ENCODE results near the gene FLNB.

Gene FLNB

GRCh38 chr3:58173669-58174398, 165.6 kb downstream of the FLNB start:
- H3K36me3 ChIP-seq (ENCODE audit: insufficient read depth, low read length) = no peaks in the 10 kb centered on the region
- H3K9me3 ChIP-seq (ENCODE audit: low read length) = no peaks in the 10 kb centered on the region
- no peaks in the 10 kb centered on the region for H3F3A ChIP-seq (ENCODE audit: insufficient read depth, low read length)
- no peak overlapping the region for H3K4me3 ChIP-seq (ENCODE audit: low read depth, low read length, poor library complexity, severe bottlenecking)
- no peaks in the 10 kb centered on the region for H3K9me2 ChIP-seq (ENCODE audit: low read depth, low read length)
- H2AFZ ChIP-seq (ENCODE audit: low read length) = no peak overlapping the region
- peaks cover 5% of the 10 kb centered on the region for H3K4me1 ChIP-seq (ENCODE audit: insufficient read depth, low read length, severe bottlenecking)
- no peaks in the 10 kb centered on the region for H4K20me1 ChIP-seq (ENCODE audit: insufficient read depth, low read length)
- H3K27ac ChIP-seq (ENCODE audit: low read depth, low read length, poor library complexity, severe bottlenecking) = no peak overlapping the region
- H3K27me3 ChIP-seq (ENCODE audit: insufficient read depth, low read length) = peaks cover 2% of the 10 kb centered on the region
- TF ChIP-seq, protein P1, sequence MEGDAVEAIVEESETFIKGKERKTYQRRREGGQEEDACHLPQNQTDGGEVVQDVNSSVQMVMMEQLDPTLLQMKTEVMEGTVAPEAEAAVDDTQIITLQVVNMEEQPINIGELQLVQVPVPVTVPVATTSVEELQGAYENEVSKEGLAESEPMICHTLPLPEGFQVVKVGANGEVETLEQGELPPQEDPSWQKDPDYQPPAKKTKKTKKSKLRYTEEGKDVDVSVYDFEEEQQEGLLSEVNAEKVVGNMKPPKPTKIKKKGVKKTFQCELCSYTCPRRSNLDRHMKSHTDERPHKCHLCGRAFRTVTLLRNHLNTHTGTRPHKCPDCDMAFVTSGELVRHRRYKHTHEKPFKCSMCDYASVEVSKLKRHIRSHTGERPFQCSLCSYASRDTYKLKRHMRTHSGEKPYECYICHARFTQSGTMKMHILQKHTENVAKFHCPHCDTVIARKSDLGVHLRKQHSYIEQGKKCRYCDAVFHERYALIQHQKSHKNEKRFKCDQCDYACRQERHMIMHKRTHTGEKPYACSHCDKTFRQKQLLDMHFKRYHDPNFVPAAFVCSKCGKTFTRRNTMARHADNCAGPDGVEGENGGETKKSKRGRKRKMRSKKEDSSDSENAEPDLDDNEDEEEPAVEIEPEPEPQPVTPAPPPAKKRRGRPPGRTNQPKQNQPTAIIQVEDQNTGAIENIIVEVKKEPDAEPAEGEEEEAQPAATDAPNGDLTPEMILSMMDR (IDR thresholded peaks at IDR 0.05; ENCODE audit: low read length) = peak; percentile 74
- TF ChIP-seq EZH2 (IDR thresholded peaks at IDR 0.05; ENCODE audit: borderline replicate concordance, low read length) = no peak
- H3K4me2 ChIP-seq (ENCODE audit: low read length) = no peak overlapping the region
- no peaks in the 10 kb centered on the region for H3K79me2 ChIP-seq (ENCODE audit: insufficient read depth, low read length)
- no peak overlapping the region for H3K9ac ChIP-seq (ENCODE audit: low read length)

DNA sequence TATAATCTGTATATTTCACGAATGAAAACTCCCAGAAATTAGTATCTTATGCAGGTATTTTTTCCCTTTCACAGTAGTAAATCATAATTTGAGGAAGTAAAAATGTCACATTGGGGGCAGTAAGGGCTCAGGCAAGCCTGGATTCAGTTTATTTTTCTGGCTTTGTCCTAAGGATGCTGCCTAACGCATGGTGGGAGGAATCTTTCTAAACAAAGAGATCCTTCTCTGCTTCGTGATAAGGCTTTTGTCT, 166.9 kb downstream of the FLNB start:
- H4K20me1 ChIP-seq (ENCODE audit: insufficient read depth, low read length) = no peaks in the 10 kb centered on the region
- no peak overlapping the region for H3K4me3 ChIP-seq (ENCODE audit: low read depth, low read length, poor library complexity, severe bottlenecking)
- H2AFZ ChIP-seq (ENCODE audit: low read length) = no peak overlapping the region
- H3K27me3 ChIP-seq (ENCODE audit: insufficient read depth, low read length) = peaks cover 4% of the 10 kb centered on the region
- no peaks in the 10 kb centered on the region for H3F3A ChIP-seq (ENCODE audit: insufficient read depth, low read length)
- H3K9me2 ChIP-seq (ENCODE audit: low read depth, low read length) = no peaks in the 10 kb centered on the region
- TF ChIP-seq, protein P1 (IDR thresholded peaks at IDR 0.05; ENCODE audit: low read length) = no peak
- TF ChIP-seq EZH2 (IDR thresholded peaks at IDR 0.05; ENCODE audit: borderline replicate concordance, low read length) = no peak
- H3K9me3 ChIP-seq (ENCODE audit: low read length) = no peaks in the 10 kb centered on the region
- H3K36me3 ChIP-seq (ENCODE audit: insufficient read depth, low read length) = no peaks in the 10 kb centered on the region
- no peak overlapping the region for H3K4me2 ChIP-seq (ENCODE audit: low read length)
- H3K4me1 ChIP-seq (ENCODE audit: insufficient read depth, low read length, severe bottlenecking) = peaks cover 5% of the 10 kb centered on the region
- H3K79me2 ChIP-seq (ENCODE audit: insufficient read depth, low read length) = no peaks in the 10 kb centered on the region
- no peak overlapping the region for H3K27ac ChIP-seq (ENCODE audit: low read depth, low read length, poor library complexity, severe bottlenecking)
- H3K9ac ChIP-seq (ENCODE audit: low read length) = no peak overlapping the region

DNA sequence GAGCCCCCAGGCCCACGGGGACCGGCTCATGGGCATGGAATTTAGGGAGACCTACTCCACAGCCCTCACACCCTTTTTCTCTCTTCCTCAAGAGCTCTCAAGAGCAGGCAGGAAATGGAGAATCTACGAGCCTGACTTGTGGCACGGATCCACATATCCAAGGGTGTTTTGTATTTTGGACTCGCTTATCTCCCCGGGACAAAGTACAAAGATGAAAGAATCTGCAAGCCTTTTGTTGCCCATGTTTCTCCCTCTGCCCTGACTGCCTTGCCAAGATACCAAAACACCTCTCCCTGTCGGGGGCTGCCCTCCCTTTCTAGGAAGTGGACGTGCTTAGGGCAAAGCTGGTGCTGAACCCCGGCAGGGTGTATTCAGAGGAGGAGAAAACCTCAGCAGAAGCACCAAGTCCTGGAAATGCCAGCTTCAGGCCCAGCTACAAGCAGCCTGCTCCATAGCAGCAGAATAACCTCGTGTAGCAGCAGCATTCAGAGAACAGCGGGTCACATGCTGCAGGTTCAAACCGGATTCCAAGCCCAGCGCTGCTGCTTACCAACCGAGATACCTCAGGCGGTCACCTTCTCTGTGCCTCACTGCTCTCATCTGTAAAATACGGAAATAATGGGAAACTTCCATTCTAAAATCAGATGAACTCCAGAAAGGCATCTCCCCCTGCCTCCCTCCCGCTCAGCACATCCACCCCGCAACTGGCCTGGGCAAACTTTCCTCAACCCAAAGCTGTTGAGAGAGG, 167.4 kb downstream of the FLNB start:
- Histone ChIP-seq H3F3A (ENCODE audit: insufficient read depth, low read length) (no peaks in the 10 kb centered on the region), H3K9me3 (ENCODE audit: low read length) (no peaks in the 10 kb centered on the region), H3K4me1 (ENCODE audit: insufficient read depth, low read length, severe bottlenecking) (peaks cover 5% of the 10 kb centered on the region), H3K9ac (ENCODE audit: low read length) (no peak overlapping the region), H3K4me2 (ENCODE audit: low read length) (no peak overlapping the region), H3K79me2 (ENCODE audit: insufficient read depth, low read length) (no peaks in the 10 kb centered on the region), H3K27me3 (ENCODE audit: insufficient read depth, low read length) (peaks cover 4% of the 10 kb centered on the region), H3K36me3 (ENCODE audit: insufficient read depth, low read length) (no peaks in the 10 kb centered on the region), H3K27ac (ENCODE audit: low read depth, low read length, poor library complexity, severe bottlenecking) (no peak overlapping the region), H3K9me2 (ENCODE audit: low read depth, low read length) (no peaks in the 10 kb centered on the region), H4K20me1 (ENCODE audit: insufficient read depth, low read length) (no peaks in the 10 kb centered on the region), H3K4me3 (ENCODE audit: low read depth, low read length, poor library complexity, severe bottlenecking) (no peak overlapping the region), H2AFZ (ENCODE audit: low read length) (no peak overlapping the region)
- TF ChIP-seq, protein P1 (IDR thresholded peaks at IDR 0.05; ENCODE audit: low read length) = no peak
- TF ChIP-seq EZH2 (IDR thresholded peaks at IDR 0.05; ENCODE audit: borderline replicate concordance, low read length) = no peak
